ENCODE data around the gene PDE3B.
"Not testable (repeated sequence)": the region's sequence is repeated elsewhere in the genome, so short reads cannot be mapped to it uniquely, and the experiment has no call there.

PDE3B gene

DNA sequence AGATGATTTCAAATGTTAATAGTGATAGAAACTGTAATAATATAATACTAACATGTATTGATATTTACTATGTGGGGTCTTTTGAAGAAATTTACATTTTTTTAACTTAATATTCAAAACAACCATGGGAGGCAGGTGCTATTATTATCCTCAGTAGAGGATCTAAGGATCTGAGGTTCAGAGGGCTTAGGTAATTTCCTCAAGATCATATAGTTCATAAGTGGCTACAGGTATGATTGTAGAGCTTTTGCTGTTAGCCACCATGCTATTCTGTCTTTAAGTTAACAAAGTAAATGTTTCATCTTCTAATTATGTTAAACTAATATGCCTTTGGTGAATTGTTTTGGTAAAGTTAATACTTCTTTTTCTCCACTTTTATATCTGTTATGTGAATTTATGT lies 83.6 kb downstream of the PDE3B start:
- DNase-seq (ENCODE audit: low read depth) = no peak
- no peak overlapping the region for H3K4me3 ChIP-seq (ENCODE audit: low read depth, low read length)
- no peak for TF ChIP-seq CTCF (conservative IDR thresholded peaks at IDR 0.05; ENCODE audit: low read depth, low read length)

GRCh38 chr11:14727746-14728145 lies 84.1 kb downstream of the PDE3B start:
- no peak for DNase-seq (ENCODE audit: low read depth)
- no peak for TF ChIP-seq CTCF (conservative IDR thresholded peaks at IDR 0.05; ENCODE audit: low read depth, low read length)
- no peak overlapping the region for H3K4me3 ChIP-seq (ENCODE audit: low read depth, low read length)

- DNase-seq (ENCODE audit: low read depth); H3K4me3 ChIP-seq (ENCODE audit: low read depth, low read length): not testable (repeated sequence)
Observed at GRCh38 chr11:14740539-14740938, 96.9 kb downstream of the PDE3B start.

GRCh38 chr11:14741195-14741594 lies 97.6 kb downstream of the PDE3B start:
- DNase-seq (ENCODE audit: low read depth) = no peak
- no peak for TF ChIP-seq CTCF (conservative IDR thresholded peaks at IDR 0.05; ENCODE audit: low read depth, low read length)
- H3K4me3 ChIP-seq (ENCODE audit: low read depth, low read length) = no peak overlapping the region

DNA sequence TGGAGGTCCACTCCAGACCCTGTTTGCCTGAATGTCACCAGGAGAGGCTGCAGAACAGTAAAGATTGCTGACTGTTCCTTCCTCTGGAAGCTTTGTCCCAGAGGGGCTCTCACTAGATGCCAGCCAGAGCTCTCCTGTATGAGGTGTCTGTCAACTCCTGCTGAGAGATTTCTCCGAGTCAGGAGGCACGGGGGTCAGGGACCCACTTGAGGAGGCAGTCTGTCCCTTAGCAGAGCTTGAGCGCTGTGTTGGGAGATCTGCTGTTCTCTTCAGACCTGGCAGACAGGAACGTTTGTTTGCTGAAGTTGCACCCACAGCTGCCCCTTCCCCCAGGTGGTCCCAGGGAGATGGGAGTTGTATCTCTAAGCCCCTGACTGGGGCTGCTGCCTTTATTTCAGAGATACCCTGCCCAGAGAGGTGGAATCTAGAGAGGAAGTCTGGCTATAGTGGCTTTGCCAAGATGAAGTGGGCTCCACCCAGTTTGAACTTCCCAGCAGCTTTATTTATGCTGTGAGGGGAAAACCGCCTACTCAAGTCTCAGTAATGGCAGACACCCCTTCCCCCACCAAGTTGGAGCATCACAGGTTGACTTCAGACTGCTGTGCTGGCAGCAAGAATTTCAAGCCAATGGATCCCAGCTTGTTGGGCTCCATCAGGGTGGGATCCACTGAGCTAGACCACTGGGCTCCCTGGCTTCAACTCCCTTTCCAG lies 99.4 kb downstream of the PDE3B start:
- TF ChIP-seq CTCF (conservative IDR thresholded peaks at IDR 0.05; ENCODE audit: low read depth, low read length) = no peak
- no peak overlapping the region for H3K4me3 ChIP-seq (ENCODE audit: low read depth, low read length)
- no peak for DNase-seq (ENCODE audit: low read depth)

DNA sequence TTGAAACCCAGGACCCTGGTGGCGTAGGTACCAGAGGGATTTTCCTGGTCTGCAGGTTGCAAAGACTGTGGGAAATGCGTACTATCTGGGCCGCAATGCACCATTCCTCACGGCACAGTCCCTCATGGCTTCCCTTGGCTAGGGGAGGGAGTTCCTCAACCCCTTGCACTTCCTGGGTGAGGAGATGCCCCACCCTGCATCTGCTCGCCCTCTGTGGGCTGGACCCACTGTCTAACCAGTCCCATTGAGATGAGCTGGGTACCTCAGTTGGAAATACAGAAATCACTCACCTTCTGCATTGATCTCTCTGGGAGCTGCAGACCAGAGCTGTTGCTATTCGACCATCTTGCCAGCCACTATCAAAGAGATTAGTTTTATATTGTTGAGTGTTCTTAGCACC lies 100.1 kb downstream of the PDE3B start:
- H3K4me3 ChIP-seq (ENCODE audit: low read depth, low read length); DNase-seq (ENCODE audit: low read depth): not testable (repeated sequence)

DNA sequence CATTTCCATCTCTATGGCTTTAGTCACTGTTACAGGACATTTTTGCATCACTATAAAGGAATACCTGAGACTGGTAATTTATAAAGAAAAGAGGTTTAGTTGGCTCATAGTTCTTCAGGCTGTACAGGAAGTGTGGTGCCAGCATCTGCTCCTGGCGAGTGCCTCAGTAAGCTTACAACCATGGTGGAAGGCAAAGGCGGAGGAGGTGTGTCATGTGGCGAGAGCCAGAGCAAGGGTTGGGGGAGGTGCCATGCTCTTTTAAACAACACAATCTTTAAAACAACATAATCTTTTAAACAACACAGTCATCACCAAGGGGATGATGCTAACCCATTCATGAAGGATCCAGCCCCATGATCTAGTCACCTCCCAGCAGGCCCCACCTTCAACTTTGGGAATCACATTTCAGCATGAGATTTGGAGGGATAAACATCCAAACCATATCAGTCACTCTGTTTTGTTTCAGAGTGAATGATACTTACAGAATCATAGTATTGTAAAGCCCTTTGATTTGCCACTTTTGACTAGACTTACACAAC lies 103.3 kb downstream of the PDE3B start:
- TF ChIP-seq CTCF (conservative IDR thresholded peaks at IDR 0.05; ENCODE audit: low read depth, low read length) = no peak
- DNase-seq (ENCODE audit: low read depth) = no peak

DNA sequence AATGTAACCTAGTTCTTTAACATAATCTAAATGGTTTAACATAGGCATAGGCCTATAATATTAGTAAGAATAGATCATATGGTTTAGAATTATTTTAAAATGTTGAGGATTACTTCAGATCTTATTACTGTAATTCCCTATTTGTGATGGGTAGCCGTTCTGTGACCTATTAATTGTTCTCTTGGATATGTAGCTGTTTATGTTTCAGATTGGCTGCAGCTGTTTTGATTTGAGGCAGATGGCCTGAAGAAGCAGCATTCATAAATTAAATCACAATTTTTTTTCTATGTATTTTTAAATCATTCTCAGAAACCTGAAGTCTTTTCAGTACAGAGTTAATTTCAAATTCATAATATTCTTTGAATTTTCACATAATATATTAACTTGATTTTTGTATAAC lies 104.5 kb downstream of the PDE3B start:
- no peak for DNase-seq (ENCODE audit: low read depth)
- no peak for TF ChIP-seq CTCF (conservative IDR thresholded peaks at IDR 0.05; ENCODE audit: low read depth, low read length)
- H3K4me3 ChIP-seq (ENCODE audit: low read depth, low read length) = no peak overlapping the region

More for the DNA sequence above, 103.3 kb downstream of the PDE3B start:
- H3K4me3 ChIP-seq (ENCODE audit: low read depth, low read length) = no peak overlapping the region

Measured in choroid plexus epithelial cell (primary cell).